ENCODE results near the gene LSM6.

LSM6 gene

GRCh38 chr4:146186596-146186995 lies 11.1 kb downstream of the LSM6 start:
- no peak for FAIRE-seq

- no peak for FAIRE-seq
Observed at GRCh38 chr4:146190456-146190855, 14.9 kb downstream of the LSM6 start.

- FAIRE-seq, result no peak
Observed at GRCh38 chr4:146191766-146192458, 16.4 kb downstream of the LSM6 start.

DNA sequence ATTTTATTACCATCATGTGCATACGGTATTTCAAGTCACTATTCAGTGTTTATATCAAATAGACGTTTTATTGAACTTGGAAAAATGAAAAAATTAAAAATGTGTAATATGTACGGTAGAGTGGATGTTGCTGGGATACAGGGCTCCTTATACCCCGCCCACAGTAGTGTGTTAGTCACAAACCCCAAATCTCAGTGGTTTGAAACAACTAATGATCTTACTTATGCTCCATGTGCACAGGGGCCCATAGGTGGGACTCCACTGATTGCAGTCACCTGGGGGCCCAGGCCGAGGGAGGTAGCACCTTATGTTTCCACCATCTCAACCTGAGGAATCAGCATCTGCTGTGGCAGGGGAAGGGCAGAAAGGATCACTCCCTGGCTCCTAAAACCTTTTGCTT lies 18.1 kb downstream of the LSM6 start:
- no peak for FAIRE-seq

GRCh38 chr4:146194212-146194611 lies 18.7 kb downstream of the LSM6 start:
- FAIRE-seq, result no peak

- no peak for FAIRE-seq
Observed at GRCh38 chr4:146202665-146203064, 27.1 kb downstream of the LSM6 start.

- no peak for FAIRE-seq
Observed at GRCh38 chr4:146207410-146207809, 31.9 kb downstream of the LSM6 start.

- FAIRE-seq, result no peak
Observed at GRCh38 chr4:146210890-146211289, 35.4 kb downstream of the LSM6 start.

GRCh38 chr4:146211440-146211839 lies 35.9 kb downstream of the LSM6 start:
- no peak for FAIRE-seq

GRCh38 chr4:146212781-146213180 lies 37.3 kb downstream of the LSM6 start:
- no peak for FAIRE-seq

DNA sequence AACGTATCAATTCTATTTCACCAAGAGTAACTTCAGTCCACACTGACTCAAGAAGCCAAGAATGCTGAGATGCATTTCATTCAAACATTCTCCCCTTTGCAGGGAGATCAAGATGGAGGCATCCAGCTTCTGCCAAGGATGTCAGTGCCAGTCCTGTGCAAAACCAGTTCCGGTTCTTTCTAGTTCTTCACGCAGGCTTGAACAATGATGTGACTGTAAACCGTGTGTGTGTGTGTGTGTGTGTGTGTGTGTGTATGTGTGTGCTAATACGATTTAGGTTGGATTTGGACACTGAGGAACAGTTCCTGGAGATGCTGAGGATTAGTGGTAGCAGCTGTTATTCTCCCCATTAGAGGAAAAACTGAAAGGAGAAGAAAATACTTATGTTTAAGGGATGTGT lies 38.7 kb downstream of the LSM6 start, which contains the start of gene REELD1:
REELD1 (plus strand) TSS at position 301 of the 400 bp plus-strand sequence. CDS start 2,415 bp downstream, outside the sequence.
- no peak for FAIRE-seq

- FAIRE-seq, result no peak
Observed at GRCh38 chr4:146222313-146222712, 46.8 kb downstream of the LSM6 start.

DNA sequence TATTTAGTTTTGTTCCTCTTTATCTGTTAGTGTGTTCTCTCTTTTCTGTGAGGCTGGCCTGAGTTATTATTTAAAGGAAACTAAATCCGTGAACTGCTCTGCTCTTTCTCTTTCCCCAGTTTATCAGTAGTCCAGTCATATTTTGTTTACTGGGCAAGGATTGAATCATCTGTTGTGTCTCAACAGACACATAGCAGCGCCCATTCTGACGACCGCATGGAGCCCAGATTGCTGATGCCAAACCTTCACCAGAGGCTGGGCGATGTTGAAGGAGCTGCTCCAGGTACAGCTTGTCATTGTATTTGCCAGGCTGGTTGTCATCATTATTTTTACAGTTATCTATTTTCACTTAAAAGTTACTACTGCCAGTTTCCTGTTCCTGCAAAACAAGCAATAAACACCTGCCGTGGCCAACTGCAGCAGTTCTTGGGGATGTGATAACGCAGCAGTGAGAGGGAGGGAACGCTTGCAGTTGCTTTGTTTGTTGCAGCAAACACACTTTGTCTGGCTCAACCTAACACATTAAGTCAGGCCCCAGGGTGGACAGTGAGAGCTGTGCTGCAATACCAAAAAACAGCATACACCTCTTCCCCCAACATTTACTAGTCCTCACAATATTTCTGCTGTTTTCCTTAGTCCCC lies 48.9 kb downstream of the LSM6 start:
- FAIRE-seq, result no peak

DNA sequence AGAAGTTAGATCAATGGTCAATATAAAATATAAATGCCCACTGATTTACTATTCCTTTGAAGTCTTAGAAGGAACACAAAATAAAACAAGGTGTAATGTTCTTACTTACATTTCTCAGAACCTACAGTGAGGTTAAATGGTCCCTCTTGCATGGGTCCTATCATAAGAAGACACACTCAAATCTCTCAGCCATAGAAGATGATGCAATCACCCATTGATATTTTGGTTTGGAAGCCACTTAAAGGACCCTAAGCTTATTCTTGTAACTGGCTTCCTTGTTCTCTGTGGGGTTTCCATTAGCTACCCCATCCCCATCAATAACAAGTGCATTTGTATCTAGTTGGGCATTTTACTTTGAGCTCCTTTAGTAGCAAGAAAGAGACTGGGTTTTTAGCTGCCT lies 53.9 kb downstream of the LSM6 start:
- no peak for FAIRE-seq

GRCh38 chr4:146232131-146232722 lies 56.7 kb downstream of the LSM6 start:
- FAIRE-seq, result no peak

- FAIRE-seq, result no peak
Observed at GRCh38 chr4:146235654-146236177, 60.2 kb downstream of the LSM6 start.

DNA sequence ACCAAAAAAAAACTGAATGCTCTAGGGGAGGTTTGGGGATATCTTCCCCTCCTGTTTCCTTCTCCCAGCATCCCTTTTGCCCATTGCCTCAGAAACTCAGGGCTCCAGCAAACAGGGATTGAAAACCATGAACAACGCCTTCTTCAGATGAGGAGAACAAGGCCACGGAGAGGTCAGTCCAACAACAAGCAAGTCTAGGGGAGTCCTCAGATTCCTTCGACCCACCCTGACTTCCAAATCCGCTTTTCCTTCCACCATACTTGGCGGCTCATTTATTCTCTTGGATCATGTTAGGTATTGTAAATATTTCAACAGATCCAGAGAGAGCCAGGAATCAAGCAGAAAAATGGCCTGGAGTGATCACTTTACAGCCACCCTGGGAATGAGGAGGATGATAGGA lies 60.7 kb downstream of the LSM6 start:
- no peak for FAIRE-seq

DNA sequence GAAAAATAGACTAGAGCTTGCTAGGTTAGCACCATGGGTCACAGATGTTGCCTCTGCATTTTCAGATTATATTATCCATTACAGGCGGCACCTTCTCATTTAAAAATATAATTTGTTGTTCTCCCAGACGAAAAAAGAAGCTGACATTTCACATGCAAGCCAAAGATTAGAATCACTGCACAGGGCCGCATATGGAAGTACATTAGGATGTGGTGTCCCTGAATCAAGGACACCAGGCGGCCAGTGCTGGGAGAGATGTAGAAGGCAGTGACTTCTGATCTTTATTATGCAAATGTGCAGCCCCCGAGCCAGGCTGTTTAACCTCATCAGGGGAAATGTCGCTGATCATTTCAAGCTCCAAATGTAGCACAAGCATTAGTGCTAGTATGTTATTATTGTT lies 61.6 kb downstream of the LSM6 start:
- FAIRE-seq, result no peak

GRCh38 chr4:146238107-146238506 lies 62.6 kb downstream of the LSM6 start:
- FAIRE-seq, result no peak

All from G401.6 (cell line).